Measurements from ENCODE around the gene UCP2. TPM values are rescaled to one million over a fixed set of nuclear protein-coding genes. Genes with fewer than 3 reads are reported as not detected.

The UCP2 gene
- total and polyA plus RNA-seq, 2 donors (not counting 3 experiments of a cell fraction or from before 2014, with no cell fraction given), result 16.5 to 24.0 TPM

DNA sequence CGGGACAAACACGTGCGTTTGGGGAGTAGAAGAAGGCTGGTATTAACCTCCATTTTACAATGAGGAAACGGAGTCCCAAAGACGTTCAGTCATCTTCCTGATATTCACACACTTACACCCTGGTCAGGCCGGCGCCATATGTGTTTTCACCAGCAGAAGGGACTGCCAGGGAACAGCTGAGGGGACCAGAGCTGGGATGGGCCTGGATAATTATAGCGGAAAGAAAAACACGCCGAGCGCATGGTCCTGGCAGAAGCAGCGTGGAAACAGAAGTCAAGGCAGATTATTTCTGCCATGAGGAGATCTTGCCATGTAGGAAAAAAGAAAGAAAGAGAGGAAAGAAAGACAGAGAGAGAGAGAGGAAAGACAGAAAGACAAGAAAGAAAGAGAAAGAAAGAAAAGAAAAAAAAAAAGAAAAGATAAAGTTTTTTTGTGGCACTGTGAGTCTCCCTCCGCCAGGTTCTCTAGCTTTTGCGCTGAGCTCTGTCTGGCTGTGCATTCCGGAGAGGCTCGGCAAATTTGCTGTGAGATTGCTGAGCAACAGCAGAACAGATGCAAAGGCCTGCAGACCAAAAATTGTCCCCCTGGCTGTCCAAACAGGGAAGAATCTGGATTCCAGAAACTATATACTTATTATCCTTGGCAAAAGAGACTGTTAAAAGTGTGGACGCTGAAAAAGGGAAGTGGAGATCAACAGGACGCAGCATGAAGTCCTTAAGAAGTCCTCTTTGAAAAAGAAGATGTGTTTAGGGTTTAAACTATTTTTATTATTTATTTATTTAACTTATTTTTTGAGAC is 1.3 kb upstream of the UCP2 start:
- DNase-seq (ENCODE audit: low read depth, low spot score) (no peak), FAIRE-seq (no peak)
- peak overlapping the region; percentile 65 for H3K4me2 ChIP-seq (ENCODE audit: insufficient read depth, low read length)
- H4K20me1 ChIP-seq (replicated peaks; ENCODE audit: control insufficient read depth, extremely low read depth, insufficient read depth, low read length), result no peaks in the 10 kb centered on the region
- dilution Hi-C loops (cut with MboI; ENCODE audit: extremely low pct_ligation_motif_present, low sequenced_read_pairs) (no loop called here), intact Hi-C loops (cut with micrococcal nuclease) (loop anchor here (2.0 to 5.0 kb wide), 3 partner anchors 19 to 338 kb away; partner anchors contain the start of genes C2CD3 and PPME1)
- CTCF ChIA-PET, result no interaction called here
- H3K9ac ChIP-seq (replicated peaks; ENCODE audit: extremely low read depth, insufficient read depth, low read length), result peak overlapping the region; percentile 59
- H3K27me3 ChIP-seq (ENCODE audit: control insufficient read depth in 2 of 2, insufficient read depth in 2 of 2, low read length in 2 of 2), result no peaks in the 10 kb centered on the region
- TF ChIP-seq JUN (IDR thresholded peaks at IDR 0.05; ENCODE audit: borderline replicate concordance, insufficient read depth, insufficient read length, low read depth) (no peak), POLR2A (IDR thresholded peaks at IDR 0.05; ENCODE audit: low read depth, low read length) (no peak)
- H3K9me3 ChIP-seq (replicated peaks; ENCODE audit: control insufficient read depth, insufficient read depth, low read length), result no peaks in the 10 kb centered on the region
- POLR2A ChIA-PET, result no interaction called here
- H3K4me3 ChIP-seq (replicated peaks in 1 of 3; ENCODE audit: insufficient read depth in 1 of 3, low read depth in 1 of 3, low read length in 3 of 3), result peak overlapping the region in 2 of 3 experiments; percentile 56 to 73
- H2AFZ ChIP-seq (ENCODE audit: low read depth, low read length), result peak overlapping the region; percentile 86
- BruUV-seq (replicated peaks), result TSS peak; percentile 75
- H3K79me2 ChIP-seq (ENCODE audit: control insufficient read depth, insufficient read depth, low read length), result no peaks in the 10 kb centered on the region
- peaks cover 11% of the 10 kb centered on the region for H3K4me1 ChIP-seq (ENCODE audit: control insufficient read depth, extremely low read depth, insufficient read depth, low read length)
- no peaks in the 10 kb centered on the region for H3K36me3 ChIP-seq (ENCODE audit: control insufficient read depth in 2 of 2, extremely low read depth in 1 of 2, insufficient read depth in 2 of 2, low read length in 2 of 2)
- no peaks in the 10 kb centered on the region for H3K9me1 ChIP-seq (replicated peaks; ENCODE audit: control insufficient read depth, extremely low read depth, insufficient read depth, low read length)
- peak overlapping the region; percentile 71 for H3K27ac ChIP-seq (ENCODE audit: insufficient read depth, low read depth, low read length)

DNA sequence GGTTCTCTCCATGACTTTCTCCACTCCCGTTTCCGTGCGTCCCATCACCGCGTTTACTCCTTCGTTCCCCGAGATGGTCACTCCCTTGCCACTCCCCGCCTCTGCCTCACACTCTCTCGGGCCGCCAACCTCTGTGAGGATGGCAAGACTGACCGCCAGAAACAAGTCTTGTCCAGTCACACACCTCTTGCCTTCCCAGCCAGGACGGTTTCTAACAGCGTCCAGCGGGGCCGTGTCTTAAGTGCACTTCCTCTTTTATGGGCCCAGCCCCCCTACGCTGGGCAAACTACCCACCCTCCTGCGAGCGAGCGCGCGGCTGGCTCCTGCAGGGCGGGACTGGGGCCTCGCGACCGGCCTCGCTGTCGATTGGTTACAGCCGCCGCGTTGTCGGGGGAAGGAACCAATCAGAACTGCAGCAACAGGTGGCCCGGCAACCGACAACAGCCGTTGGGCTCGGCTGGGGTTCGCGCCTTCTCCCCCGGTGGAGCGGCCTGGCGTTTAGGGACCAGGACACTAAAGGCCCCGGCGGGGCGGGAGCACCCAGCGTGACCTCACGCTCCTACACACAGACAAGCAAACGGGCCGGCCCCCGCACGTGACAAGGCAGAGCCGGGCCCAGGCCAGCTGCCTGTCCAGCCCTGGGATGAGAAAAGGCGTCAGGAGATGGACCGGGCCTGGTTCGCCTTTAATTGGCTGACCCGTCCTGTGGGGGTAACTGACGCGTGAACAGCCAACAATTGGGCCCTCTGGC is 522 bp upstream of the UCP2 start:
- H4K20me1 ChIP-seq (replicated peaks; ENCODE audit: control insufficient read depth, extremely low read depth, insufficient read depth, low read length), result no peaks in the 10 kb centered on the region
- H3K27ac ChIP-seq (ENCODE audit: insufficient read depth, low read depth, low read length), result peak overlapping the region; percentile 71
- DNase-seq (ENCODE audit: low read depth, low spot score) (peak; percentile 96), FAIRE-seq (peak; percentile 89)
- no TSS peak for BruUV-seq (replicated peaks)
- peak overlapping the region; percentile 65 for H3K4me2 ChIP-seq (ENCODE audit: insufficient read depth, low read length)
- peak overlapping the region; percentile 59 for H3K9ac ChIP-seq (replicated peaks; ENCODE audit: extremely low read depth, insufficient read depth, low read length)
- no peaks in the 10 kb centered on the region for H3K79me2 ChIP-seq (ENCODE audit: control insufficient read depth, insufficient read depth, low read length)
- H3K4me3 ChIP-seq (replicated peaks in 1 of 3; ENCODE audit: insufficient read depth in 1 of 3, low read depth in 1 of 3, low read length in 3 of 3), result peak overlapping the region; percentile 11 to 73 (median 56)
- no peaks in the 10 kb centered on the region for H3K9me1 ChIP-seq (replicated peaks; ENCODE audit: control insufficient read depth, extremely low read depth, insufficient read depth, low read length)
- TF ChIP-seq GATA2 (IDR thresholded peaks at IDR 0.05; ENCODE audit: insufficient read depth, insufficient read length, low read depth, low read length), result no peak
- TF ChIP-seq, protein P1, sequence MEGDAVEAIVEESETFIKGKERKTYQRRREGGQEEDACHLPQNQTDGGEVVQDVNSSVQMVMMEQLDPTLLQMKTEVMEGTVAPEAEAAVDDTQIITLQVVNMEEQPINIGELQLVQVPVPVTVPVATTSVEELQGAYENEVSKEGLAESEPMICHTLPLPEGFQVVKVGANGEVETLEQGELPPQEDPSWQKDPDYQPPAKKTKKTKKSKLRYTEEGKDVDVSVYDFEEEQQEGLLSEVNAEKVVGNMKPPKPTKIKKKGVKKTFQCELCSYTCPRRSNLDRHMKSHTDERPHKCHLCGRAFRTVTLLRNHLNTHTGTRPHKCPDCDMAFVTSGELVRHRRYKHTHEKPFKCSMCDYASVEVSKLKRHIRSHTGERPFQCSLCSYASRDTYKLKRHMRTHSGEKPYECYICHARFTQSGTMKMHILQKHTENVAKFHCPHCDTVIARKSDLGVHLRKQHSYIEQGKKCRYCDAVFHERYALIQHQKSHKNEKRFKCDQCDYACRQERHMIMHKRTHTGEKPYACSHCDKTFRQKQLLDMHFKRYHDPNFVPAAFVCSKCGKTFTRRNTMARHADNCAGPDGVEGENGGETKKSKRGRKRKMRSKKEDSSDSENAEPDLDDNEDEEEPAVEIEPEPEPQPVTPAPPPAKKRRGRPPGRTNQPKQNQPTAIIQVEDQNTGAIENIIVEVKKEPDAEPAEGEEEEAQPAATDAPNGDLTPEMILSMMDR (IDR thresholded peaks at IDR 0.05; ENCODE audit: extremely low read depth in 1 of 2, insufficient read depth in 1 of 2, low read depth in 1 of 2, low read length in 2 of 2), result no peak
- TF ChIP-seq JUN (IDR thresholded peaks at IDR 0.05; ENCODE audit: borderline replicate concordance, insufficient read depth, insufficient read length, low read depth), result no peak
- peak; percentile 66 for TF ChIP-seq POLR2AphosphoS5 (IDR thresholded peaks at IDR 0.05; ENCODE audit: insufficient read depth, low read depth, low read length)
- TF ChIP-seq, protein P2, sequence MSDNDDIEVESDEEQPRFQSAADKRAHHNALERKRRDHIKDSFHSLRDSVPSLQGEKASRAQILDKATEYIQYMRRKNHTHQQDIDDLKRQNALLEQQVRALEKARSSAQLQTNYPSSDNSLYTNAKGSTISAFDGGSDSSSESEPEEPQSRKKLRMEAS (IDR thresholded peaks at IDR 0.05; ENCODE audit: insufficient read depth, insufficient read length), result peak; percentile 63
- TF ChIP-seq EZH2 (IDR thresholded peaks at IDR 0.05; ENCODE audit: borderline replicate concordance, low read depth, low read length, severe bottlenecking), result no peak
- TF ChIP-seq POLR2A (IDR thresholded peaks at IDR 0.05; ENCODE audit: low read depth, low read length), result peak; percentile 84
- peaks cover 11% of the 10 kb centered on the region for H3K4me1 ChIP-seq (ENCODE audit: control insufficient read depth, extremely low read depth, insufficient read depth, low read length)
- H3K9me3 ChIP-seq (replicated peaks; ENCODE audit: control insufficient read depth, insufficient read depth, low read length), result no peaks in the 10 kb centered on the region
- intact Hi-C loops (cut with micrococcal nuclease) (loop anchor here (2.0 to 5.0 kb wide), 3 partner anchors 18 to 339 kb away; partner anchors contain the start of genes C2CD3 and PPME1), dilution Hi-C loops (cut with MboI; ENCODE audit: extremely low pct_ligation_motif_present, low sequenced_read_pairs) (no loop called here)
- H2AFZ ChIP-seq (ENCODE audit: low read depth, low read length), result peak overlapping the region; percentile 86
- ChIA-PET POLR2A (interaction anchor here (0.6 to 1.1 kb wide), 2 partner anchors 41 to 187 kb away, joined by 3 to 5 read pairs; partner anchors contain the start of genes C2CD3 and PPME1), CTCF (interaction anchor here (1.0 to 1.4 kb wide), 2 partner anchors 19 kb away, joined by 3 to 4 read pairs; no protein-coding TSS in a partner anchor)
- no peaks in the 10 kb centered on the region for H3K27me3 ChIP-seq (ENCODE audit: control insufficient read depth in 2 of 2, insufficient read depth in 2 of 2, low read length in 2 of 2)
- H3K36me3 ChIP-seq (ENCODE audit: control insufficient read depth in 2 of 2, extremely low read depth in 1 of 2, insufficient read depth in 2 of 2, low read length in 2 of 2), result no peaks in the 10 kb centered on the region
